LHCN-M2 (cell line): ENCODE results near the gene IL12RB2. TPM values are rescaled to one million over a fixed set of nuclear protein-coding genes. Genes with fewer than 3 reads are reported as not detected.
A peak's percentile ranks its signal among the peaks of the same experiment; 100 is the strongest.

Experiments used
- DNase-seq: peaks from one replicate; pipeline ENCODE4 v3.0.0-alpha.2; 2012; ENCODE audit warnings: low read depth
- total RNA-seq: library from RNA; depleted of rRNA; stranded (reverse); fragments of >200 nt; gene quantifications from 2 replicates; pipeline ENCODE4 v1.2.3, GENCODE V29; 2014

IL12RB2 gene
- total RNA-seq, 1 experiment from 2014 or later = not detected

- DNase-seq = no peak
Observed at GRCh38 chr1:67313934-67314671, 6.4 kb downstream of the IL12RB2 start.

- no peak for DNase-seq
Observed at GRCh38 chr1:67314696-67315095, 7.0 kb downstream of the IL12RB2 start.

GRCh38 chr1:67316180-67316902 is 8.7 kb downstream of the IL12RB2 start:
- DNase-seq = no peak

GRCh38 chr1:67316918-67317317 is 9.2 kb downstream of the IL12RB2 start:
- DNase-seq = peak; percentile 33

- no peak for DNase-seq
Observed at GRCh38 chr1:67317803-67318202, 10.1 kb downstream of the IL12RB2 start.

- no peak for DNase-seq
Observed at GRCh38 chr1:67322442-67322841, 14.8 kb downstream of the IL12RB2 start.

GRCh38 chr1:67323087-67323486 is 15.4 kb downstream of the IL12RB2 start:
- no peak for DNase-seq

- DNase-seq = no peak
Observed at GRCh38 chr1:67324068-67324467, 16.4 kb downstream of the IL12RB2 start.

- DNase-seq = no peak
Observed at GRCh38 chr1:67327864-67328466, 20.3 kb downstream of the IL12RB2 start.

- DNase-seq = no peak
Observed at GRCh38 chr1:67332653-67333529, 25.2 kb downstream of the IL12RB2 start.

- DNase-seq = no peak
Observed at GRCh38 chr1:67333603-67334002, 25.9 kb downstream of the IL12RB2 start.

- DNase-seq = peak; percentile 29
Observed at GRCh38 chr1:67335411-67335810, 27.7 kb downstream of the IL12RB2 start.

GRCh38 chr1:67336157-67336556 is 28.5 kb downstream of the IL12RB2 start:
- no peak for DNase-seq

- no peak for DNase-seq
Observed at GRCh38 chr1:67336783-67337182, 29.1 kb downstream of the IL12RB2 start.

GRCh38 chr1:67338642-67339041 is 31.0 kb downstream of the IL12RB2 start:
- peak; percentile 61 for DNase-seq

- peak; percentile 91 for DNase-seq
Observed at GRCh38 chr1:67339623-67340343, 32.1 kb downstream of the IL12RB2 start.

GRCh38 chr1:67342076-67342890 is 34.6 kb downstream of the IL12RB2 start:
- no peak for DNase-seq

- DNase-seq = no peak
Observed at GRCh38 chr1:67345556-67345955, 37.9 kb downstream of the IL12RB2 start.

- DNase-seq = no peak
Observed at GRCh38 chr1:67346982-67347381, 39.3 kb downstream of the IL12RB2 start.
